ENCODE measurements around the gene PLXNB2. TPM values are rescaled to one million over a fixed set of nuclear protein-coding genes. Genes with fewer than 3 reads are reported as not detected.

PLXNB2 gene
- polyA plus RNA-seq, 3 donors: 38.2 to 368 (median 70.5) TPM

DNA sequence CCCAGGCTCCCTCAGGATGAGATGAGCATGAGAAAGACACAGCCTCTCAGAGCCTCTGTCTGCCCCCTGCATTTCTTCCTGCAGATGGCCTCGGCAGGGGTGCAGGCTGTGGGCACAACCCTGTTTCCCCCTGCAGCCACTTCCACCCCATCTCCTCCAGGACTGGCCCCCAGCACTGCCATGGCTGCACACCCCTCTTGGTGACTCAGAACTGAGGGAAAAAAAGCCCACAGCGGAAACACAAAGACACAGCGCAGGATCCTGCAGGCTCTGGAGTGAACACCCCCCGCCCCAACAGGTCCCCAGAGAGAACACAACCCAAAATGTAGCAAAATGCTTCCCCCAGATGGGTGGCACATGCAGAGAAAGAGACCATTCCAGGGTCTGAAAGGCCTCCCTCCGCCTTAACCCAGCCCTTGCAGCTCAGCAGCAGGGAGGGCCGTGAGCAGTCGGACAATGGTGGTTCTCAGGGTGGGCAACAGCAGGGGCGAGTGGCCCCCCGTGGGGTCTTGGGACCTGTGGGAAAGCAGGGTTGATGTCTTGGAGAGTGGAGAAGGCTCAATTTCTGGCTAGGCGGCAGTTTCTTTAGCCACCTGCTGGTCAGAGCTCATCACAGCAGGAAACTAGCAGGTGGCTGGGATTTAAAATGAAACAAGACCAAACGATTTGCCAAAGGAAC lies 70.6 kb downstream of the PLXNB2 start:
- intact Hi-C loops (cut with micrococcal nuclease): no loop called here
- no peak overlapping the region for H2AFZ ChIP-seq (ENCODE audit: insufficient read depth, low read depth, low read length, poor library complexity, severe bottlenecking)
- Mint-ChIP-seq H3K4me3 (no peak overlapping the region), H3K9me3 (peaks cover 0 to 6% (median 2%) of the 10 kb centered on the region in 7 donors), H3K4me1 (peaks cover 12% of the 10 kb centered on the region), H3K27ac (peak overlapping the region in 1 of 7 donors; percentile 15), H3K36me3 (peaks cover 48 to 80% of the 10 kb centered on the region in 2 donors), H3K27me3 (ENCODE audit: low read depth in 3 of 3) (no peaks in the 10 kb centered on the region)
- H4K20me1 ChIP-seq (ENCODE audit: insufficient read depth, low read length): peaks cover 43% of the 10 kb centered on the region
- no peak for DNase-seq
- 67% methylated on average over 9 of the region's 11 CpGs for WGBS (ENCODE audit: insufficient coverage)
- H3K4me3 ChIP-seq (replicated peaks in 1 of 3; ENCODE audit: low read depth in 2 of 3, low read length in 3 of 3): no peak overlapping the region
- H3K27ac ChIP-seq (ENCODE audit: low read depth in 1 of 2, low read length in 2 of 2): no peak overlapping the region
- no peak overlapping the region for H3K9ac ChIP-seq (ENCODE audit: insufficient read depth, low read length, poor library complexity, severe bottlenecking)
- no peak overlapping the region for H3K4me2 ChIP-seq (replicated peaks; ENCODE audit: extremely low read depth, low read length, poor library complexity, severe bottlenecking)
- no peaks in the 10 kb centered on the region for H3K27me3 ChIP-seq (ENCODE audit: control insufficient read depth in 2 of 2, insufficient read depth in 2 of 2, low read length in 2 of 2)
- H3K79me2 ChIP-seq (ENCODE audit: insufficient read depth, low read length): peaks cover 57% of the 10 kb centered on the region
- H3K9me3 ChIP-seq (replicated peaks in 1 of 2; ENCODE audit: control insufficient read depth in 1 of 2, insufficient read depth in 1 of 2, low read length in 2 of 2): no peaks in the 10 kb centered on the region
- TF ChIP-seq, protein P1, sequence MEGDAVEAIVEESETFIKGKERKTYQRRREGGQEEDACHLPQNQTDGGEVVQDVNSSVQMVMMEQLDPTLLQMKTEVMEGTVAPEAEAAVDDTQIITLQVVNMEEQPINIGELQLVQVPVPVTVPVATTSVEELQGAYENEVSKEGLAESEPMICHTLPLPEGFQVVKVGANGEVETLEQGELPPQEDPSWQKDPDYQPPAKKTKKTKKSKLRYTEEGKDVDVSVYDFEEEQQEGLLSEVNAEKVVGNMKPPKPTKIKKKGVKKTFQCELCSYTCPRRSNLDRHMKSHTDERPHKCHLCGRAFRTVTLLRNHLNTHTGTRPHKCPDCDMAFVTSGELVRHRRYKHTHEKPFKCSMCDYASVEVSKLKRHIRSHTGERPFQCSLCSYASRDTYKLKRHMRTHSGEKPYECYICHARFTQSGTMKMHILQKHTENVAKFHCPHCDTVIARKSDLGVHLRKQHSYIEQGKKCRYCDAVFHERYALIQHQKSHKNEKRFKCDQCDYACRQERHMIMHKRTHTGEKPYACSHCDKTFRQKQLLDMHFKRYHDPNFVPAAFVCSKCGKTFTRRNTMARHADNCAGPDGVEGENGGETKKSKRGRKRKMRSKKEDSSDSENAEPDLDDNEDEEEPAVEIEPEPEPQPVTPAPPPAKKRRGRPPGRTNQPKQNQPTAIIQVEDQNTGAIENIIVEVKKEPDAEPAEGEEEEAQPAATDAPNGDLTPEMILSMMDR (IDR thresholded peaks at IDR 0.05): peak; percentile 36
- H3K4me1 ChIP-seq (ENCODE audit: control insufficient read depth in 1 of 2, insufficient read depth in 2 of 2, low read length in 2 of 2): peaks cover 8 to 9% of the 10 kb centered on the region in 2 donors
- H3K36me3 ChIP-seq (replicated peaks in 1 of 2; ENCODE audit: control insufficient read depth in 1 of 2, insufficient read depth in 2 of 2, low read length in 2 of 2): peaks cover 36 to 45% of the 10 kb centered on the region in 2 donors

- TF ChIP-seq, protein P1 (IDR thresholded peaks at IDR 0.05): no peak
- H4K20me1 ChIP-seq (ENCODE audit: insufficient read depth, low read length): peaks cover 29% of the 10 kb centered on the region
- no peaks in the 10 kb centered on the region for H3K9me3 ChIP-seq (replicated peaks in 1 of 2; ENCODE audit: control insufficient read depth in 1 of 2, insufficient read depth in 1 of 2, low read length in 2 of 2)
- no peaks in the 10 kb centered on the region for H3K27me3 ChIP-seq (ENCODE audit: control insufficient read depth in 2 of 2, insufficient read depth in 2 of 2, low read length in 2 of 2)
- no peak overlapping the region for H3K4me3 ChIP-seq (replicated peaks in 1 of 3; ENCODE audit: low read depth in 2 of 3, low read length in 3 of 3)
- H3K4me1 Mint-ChIP-seq: peaks cover 3% of the 10 kb centered on the region
- H3K4me2 ChIP-seq (replicated peaks; ENCODE audit: extremely low read depth, low read length, poor library complexity, severe bottlenecking): no peak overlapping the region
- peaks cover 41 to 54% of the 10 kb centered on the region in 2 donors for H3K36me3 ChIP-seq (replicated peaks in 1 of 2; ENCODE audit: control insufficient read depth in 1 of 2, insufficient read depth in 2 of 2, low read length in 2 of 2)
- H3K27ac ChIP-seq (ENCODE audit: low read depth in 1 of 2, low read length in 2 of 2): no peak overlapping the region
- WGBS (ENCODE audit: insufficient coverage): 93% methylated on average over 15 of the region's 18 CpGs
- H3K4me1 ChIP-seq (ENCODE audit: control insufficient read depth in 1 of 2, insufficient read depth in 2 of 2, low read length in 2 of 2): no peaks in the 10 kb centered on the region
- H3K36me3 Mint-ChIP-seq: peaks cover 55 to 94% of the 10 kb centered on the region in 2 donors
- no peak overlapping the region for H3K27ac Mint-ChIP-seq
- intact Hi-C loops (cut with micrococcal nuclease): no loop called here
- peaks cover 25% of the 10 kb centered on the region for H3K79me2 ChIP-seq (ENCODE audit: insufficient read depth, low read length)
- H2AFZ ChIP-seq (ENCODE audit: insufficient read depth, low read depth, low read length, poor library complexity, severe bottlenecking): no peak overlapping the region
- H3K9ac ChIP-seq (ENCODE audit: insufficient read depth, low read length, poor library complexity, severe bottlenecking): no peak overlapping the region
- H3K9me3 Mint-ChIP-seq: peaks cover 0 to 6% (median 0%) of the 10 kb centered on the region in 7 donors
- no peak overlapping the region for H3K4me3 Mint-ChIP-seq
- H3K27me3 Mint-ChIP-seq (ENCODE audit: low read depth in 3 of 3): peaks cover 0 to 2% (median 0%) of the 10 kb centered on the region in 3 donors
- DNase-seq: no peak
Observed at GRCh38 chr22:50233223-50233622, 74.2 kb downstream of the PLXNB2 start.
